Superior temporal gyrus (tissue), 1 donor: ENCODE results near the gene MCF2L.

Experiments
- DNase-seq: peaks from one replicate; pipeline ENCODE4 v3.0.0-alpha.2; 2016; ENCODE audit errors: extremely low spot score

MCF2L gene

DNA sequence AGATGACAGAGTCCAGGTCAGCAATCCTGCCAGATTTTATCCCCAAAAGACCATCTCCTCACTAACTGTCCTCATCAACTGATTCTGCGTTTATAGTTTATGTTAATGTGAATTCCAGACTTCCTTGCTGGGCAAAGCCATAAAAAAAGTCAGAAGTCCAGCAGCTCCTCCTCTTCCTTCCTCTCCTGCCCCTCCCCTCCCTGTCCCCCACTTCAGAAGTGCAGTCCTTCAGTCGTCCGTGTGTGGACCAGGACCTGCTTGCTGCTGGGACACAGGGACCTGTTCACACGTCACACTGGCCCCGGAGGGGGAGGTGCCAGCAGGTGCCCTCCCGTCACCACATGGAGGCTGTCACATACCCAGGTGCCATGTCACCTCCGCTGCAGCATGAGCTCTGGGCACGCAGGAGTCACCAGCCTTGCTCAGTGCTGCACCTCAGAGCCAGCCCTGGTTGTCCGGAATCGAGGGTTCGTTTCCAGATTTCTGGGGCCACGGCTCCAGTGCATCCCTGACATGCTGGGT, 4.0 kb upstream of the MCF2L start:
- DNase-seq: no peak

- no peak for DNase-seq
These were observed 3.4 kb upstream of the MCF2L start for GRCh38 chr13:112965573-112966115.

DNA sequence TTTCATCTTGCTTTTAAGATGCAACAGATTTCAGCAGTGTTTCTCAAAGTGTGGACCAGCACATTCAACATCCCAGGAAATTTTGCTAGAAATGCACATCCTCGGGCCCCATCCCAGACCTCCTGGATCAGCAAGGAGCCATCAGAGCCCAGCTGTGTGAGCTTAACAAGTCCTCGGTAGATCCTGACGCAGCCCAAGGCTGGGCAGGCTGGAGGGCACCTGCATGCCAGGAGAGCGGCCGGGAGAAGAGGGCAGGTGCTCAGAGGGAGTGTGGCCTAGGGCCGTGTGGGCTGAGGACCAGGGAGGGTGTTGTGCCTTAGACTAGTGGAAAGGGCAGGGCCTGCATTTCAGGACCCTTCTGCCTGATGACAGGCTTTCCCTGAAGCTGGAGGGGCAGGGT, 2.2 kb upstream of the MCF2L start:
- DNase-seq: no peak

DNA sequence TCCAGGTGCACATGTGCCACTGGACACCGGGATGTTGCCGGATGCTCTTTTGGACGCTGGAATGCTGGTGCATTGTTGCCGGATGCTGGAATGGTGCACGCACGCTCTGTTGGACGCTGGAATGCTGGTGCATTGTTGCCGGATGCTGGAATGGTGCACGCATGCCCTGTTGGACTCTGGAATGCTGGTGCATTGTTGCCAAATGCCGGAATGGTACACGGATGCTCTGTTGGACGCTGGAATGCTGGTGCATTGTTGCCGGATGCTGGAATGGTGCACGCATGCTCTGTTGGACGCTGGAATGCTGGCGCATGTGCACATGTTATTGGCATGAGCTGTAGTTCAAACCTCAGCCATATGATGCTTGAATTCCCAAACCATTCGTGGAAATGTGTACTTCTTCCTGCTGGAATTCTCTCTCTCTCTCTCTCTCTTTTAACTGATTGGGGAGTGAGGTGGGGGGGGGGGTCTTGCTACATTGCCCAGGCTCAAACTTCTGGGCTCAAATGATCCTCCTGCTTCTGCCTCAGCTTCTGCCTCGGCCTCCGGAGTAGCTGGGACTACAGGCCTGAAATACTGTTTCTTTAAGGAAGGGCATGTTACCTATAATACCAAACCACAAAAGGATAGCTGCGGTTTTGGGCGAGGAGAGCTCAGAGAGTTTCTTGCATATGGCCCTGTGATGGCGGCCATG, 1.2 kb upstream of the MCF2L start:
- DNase-seq: peak; percentile 43

DNA sequence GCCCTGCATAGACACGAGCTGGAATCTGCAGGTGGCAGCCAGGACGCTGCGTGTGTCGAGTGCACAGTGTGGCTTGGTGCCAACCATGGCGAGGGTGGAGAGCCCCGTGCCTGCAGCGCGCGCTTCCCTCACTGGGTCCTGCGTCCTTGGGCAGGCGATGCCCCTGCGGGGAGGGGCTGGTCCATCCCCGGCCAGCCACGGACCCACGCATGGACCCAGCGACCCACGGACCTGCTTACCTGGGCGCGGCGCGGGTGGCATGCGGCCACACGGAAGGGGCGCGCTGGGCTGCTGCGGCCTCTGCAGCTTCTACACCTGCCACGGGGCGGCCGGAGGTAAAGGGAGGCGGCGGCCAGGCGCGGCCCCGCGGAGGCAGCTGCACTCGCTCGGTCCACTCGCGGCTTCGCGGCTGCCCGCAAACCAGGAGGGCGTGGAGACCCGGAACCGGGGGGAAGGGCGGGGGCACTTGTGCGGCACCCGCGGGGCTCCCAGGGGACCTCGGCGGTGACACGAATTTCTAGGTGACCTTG, 569 bp upstream of the MCF2L start:
- no peak for DNase-seq

DNA sequence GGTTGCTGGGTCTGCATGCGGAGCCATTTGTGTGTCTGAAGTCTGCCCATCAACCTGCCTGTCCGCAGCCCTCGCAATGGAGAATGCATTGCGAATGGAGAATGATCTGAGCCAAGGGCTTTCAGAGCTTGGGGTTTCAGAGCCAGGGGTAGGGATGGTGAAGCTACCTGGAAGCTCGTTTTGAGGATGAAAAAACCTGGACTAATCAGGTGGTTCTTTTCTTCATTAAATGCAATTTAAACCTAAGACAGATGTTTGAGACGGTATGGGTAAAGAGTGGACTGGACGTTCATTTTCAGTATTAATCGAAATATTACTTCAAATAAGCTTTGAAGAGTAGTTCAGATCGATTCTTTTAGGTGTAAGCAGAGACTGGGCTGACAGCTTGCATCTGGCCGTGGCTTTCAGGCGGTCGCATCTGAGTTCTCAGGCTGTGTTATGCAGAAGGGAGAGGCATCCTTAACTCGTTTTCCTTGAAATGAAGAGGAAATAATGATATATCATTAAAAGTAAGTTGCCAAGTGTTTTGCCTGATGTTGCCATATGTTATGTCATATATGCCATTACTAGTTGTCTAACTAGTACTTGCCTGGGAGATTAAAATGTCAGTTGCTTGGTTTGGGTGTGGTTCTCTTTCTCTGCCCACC, 801 bp downstream of the MCF2L start:
- peak; percentile 44 for DNase-seq

DNA sequence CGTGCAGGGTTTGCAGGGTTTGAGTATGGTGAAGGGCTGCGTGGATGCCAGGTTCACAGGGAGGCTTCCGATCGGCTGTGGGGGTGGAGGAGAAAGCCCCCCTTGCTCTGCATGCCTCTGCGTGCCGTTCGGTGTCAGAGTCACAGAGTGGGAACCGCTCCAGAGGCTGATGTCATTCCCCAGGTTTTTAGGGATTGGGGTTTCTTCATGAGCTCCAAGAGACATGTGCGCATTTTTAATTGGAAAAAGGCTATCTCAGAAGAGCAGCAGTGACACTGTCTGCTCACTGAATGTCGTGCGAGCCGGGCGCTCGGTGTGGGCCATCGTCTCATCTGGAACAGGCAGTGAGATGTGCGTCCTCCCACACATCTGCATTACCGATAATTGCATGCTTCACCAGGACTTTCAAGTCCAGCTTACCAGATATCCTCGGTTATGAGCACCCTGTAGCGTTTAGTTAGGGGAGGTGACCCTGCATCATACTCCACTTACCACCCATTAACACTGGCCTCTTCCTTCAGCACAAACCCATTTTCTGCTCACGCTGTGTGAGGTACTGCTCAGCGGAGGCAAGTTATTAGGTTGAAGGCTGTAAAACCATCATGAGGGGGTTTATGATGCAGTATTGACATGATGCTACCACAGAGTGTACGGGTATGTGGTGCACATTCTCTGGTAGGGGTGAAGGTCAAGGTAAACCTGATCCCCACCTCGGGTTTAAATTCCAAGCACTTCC, 1.7 kb downstream of the MCF2L start:
- DNase-seq: peak; percentile 51

DNA sequence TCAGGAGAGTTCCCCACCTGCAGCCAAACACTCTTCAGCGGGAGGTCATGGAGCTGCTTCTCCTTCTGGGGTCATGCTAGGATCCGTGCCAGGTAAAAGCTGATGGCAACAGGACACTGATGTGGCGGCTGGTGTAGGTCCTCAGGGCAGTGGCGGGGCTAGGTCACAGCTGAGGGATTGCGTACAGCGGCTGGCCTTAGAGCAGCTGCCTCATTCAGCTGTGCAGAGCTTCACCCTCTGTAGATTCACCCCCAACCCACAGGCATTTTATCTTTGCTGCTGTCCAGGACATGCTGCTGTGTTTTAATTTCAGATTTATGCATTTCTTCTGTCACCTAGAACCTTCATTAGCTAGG, 2.3 kb downstream of the MCF2L start:
- DNase-seq: no peak

DNA sequence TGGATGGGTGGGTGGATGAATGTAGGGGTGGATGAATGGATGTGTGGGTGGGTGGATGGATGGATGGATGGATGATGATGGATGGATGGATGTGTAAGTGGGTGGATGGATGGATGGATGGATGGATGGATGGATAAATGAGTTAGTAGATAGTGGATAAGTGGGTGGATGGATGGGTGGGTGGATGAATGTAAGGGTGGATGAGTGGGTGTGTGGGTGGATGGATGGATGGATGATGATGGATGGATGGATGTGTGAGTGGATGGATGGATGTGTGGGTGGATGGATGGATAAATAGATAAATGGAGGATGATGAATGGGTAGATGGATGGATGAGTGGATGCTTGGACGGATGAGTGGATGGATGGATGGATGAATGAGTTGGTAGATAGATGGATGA, 3.2 kb downstream of the MCF2L start:
- no peak for DNase-seq

GRCh38 chr13:112972867-112973576, 4.0 kb downstream of the MCF2L start:
- DNase-seq: no peak

DNA sequence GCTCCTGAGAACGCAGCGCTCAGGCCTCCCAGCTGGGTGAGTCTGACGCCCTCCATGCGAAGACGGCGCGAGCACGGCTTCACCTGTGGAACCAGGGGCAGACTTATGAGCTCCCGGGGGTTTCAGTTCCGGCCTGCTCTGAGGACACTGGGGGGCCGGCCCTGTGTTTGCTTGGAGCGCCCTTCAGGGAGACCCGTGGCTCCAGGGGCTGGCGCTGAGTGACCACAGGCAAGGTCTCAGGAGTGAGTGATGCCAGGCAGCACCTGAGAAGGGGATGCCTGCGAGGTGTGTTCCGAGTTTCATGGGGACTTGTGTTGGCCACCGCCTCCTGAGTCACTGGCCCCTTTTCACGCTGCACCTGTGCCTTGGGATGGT, 4.5 kb downstream of the MCF2L start:
- no peak for DNase-seq

GRCh38 chr13:112974125-112974524, 5.1 kb downstream of the MCF2L start:
- DNase-seq: no peak

DNA sequence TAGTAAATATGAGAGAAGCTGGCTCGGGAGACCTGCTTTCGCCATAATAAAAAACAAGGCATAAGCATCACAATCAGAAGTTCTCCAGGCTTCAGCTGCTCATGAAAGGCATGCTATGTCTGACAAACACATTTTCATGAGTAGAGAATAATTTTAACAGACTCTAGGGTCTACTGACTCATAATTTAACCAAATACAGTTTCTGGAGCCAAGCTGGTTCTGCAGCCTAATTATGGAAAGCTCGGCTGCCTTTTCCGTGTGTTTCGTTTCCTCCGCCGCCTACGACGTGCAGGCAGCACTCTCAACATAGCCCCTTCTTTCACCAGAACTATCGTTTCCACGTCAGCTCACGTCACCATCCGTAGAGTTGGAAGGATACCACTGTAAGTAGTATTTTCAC, 5.7 kb downstream of the MCF2L start:
- DNase-seq: peak; percentile 62

- DNase-seq: no peak
These were observed 6.5 kb downstream of the MCF2L start for GRCh38 chr13:112975401-112975939.

GRCh38 chr13:112976526-112976925, 7.5 kb downstream of the MCF2L start:
- DNase-seq: no peak

GRCh38 chr13:112977091-112977490, 8.1 kb downstream of the MCF2L start:
- DNase-seq: no peak

- no peak for DNase-seq
These were observed 8.5 kb downstream of the MCF2L start for GRCh38 chr13:112977525-112977924.

GRCh38 chr13:112978561-112979405, 9.8 kb downstream of the MCF2L start:
- no peak for DNase-seq

- no peak for DNase-seq
These were observed 10.4 kb downstream of the MCF2L start for GRCh38 chr13:112979406-112979902.

- DNase-seq: no peak
These were observed 11.4 kb downstream of the MCF2L start for GRCh38 chr13:112980434-112980833.
